Testis (tissue), 2 donors: ENCODE measurements around the gene POLDIP3.

ENCODE experiments used
- CTCF ChIP-seq, 3 experiments: fragments of 450-650 bp in 2 of 3; fragments of 200-600 bp in 1 of 3; sonication (generic) in 1 of 3; IDR thresholded peaks; one replicate each; pipeline ENCODE4 v1.5.1; 2016 to 2019; ENCODE audit warnings: antibody characterized with exemption in 3 of 3, mild to moderate bottlenecking in 2 of 3, moderate library complexity in 1 of 3
- POLR2A ChIP-seq: fragments of 450-650 bp; IDR thresholded peaks from one replicate; pipeline ENCODE4 v1.6.1; 2017; ENCODE audit warnings: antibody characterized with exemption, mild to moderate bottlenecking, moderate library complexity

GRCh38 chr22:42561856-42562255 lies 52.8 kb downstream of the POLDIP3 start:
- TF ChIP-seq POLR2A, result no peak
- TF ChIP-seq CTCF (IDR thresholded peaks at IDR 0.05), result no peak
